HG03103 (cell line): ENCODE results near the gene HDAC9.

Source experiments
- ATAC-seq: cut with Tn5 transposase; IDR thresholded peaks from one replicate; pipeline ENCODE4 v1.9.1; 2021; ENCODE audit warnings: low read depth; ENCODE audit not compliant: unreplicated experiment

The HDAC9 gene

GRCh38 chr7:18521236-18521589, 25.7 kb downstream of the HDAC9 start:
- no peak for ATAC-seq

GRCh38 chr7:18521945-18522566, 26.5 kb downstream of the HDAC9 start:
- ATAC-seq: peak; percentile 53

GRCh38 chr7:18524248-18524647, 28.7 kb downstream of the HDAC9 start:
- no peak for ATAC-seq

- ATAC-seq: no peak
Observed at GRCh38 chr7:18526368-18526878, 30.9 kb downstream of the HDAC9 start.

- ATAC-seq: no peak
Observed at GRCh38 chr7:18529239-18529638, 33.7 kb downstream of the HDAC9 start.

GRCh38 chr7:18530224-18531179, 35.0 kb downstream of the HDAC9 start:
- ATAC-seq: peak; percentile 59

GRCh38 chr7:18531539-18531938, 36.0 kb downstream of the HDAC9 start:
- ATAC-seq: no peak

GRCh38 chr7:18532813-18533212, 37.3 kb downstream of the HDAC9 start:
- no peak for ATAC-seq

- no peak for ATAC-seq
Observed at GRCh38 chr7:18534481-18534880, 38.9 kb downstream of the HDAC9 start.

GRCh38 chr7:18535810-18536415, 40.4 kb downstream of the HDAC9 start:
- ATAC-seq: no peak

GRCh38 chr7:18536486-18536885, 40.9 kb downstream of the HDAC9 start:
- ATAC-seq: no peak

- no peak for ATAC-seq
Observed at GRCh38 chr7:18538554-18539250, 43.2 kb downstream of the HDAC9 start.

GRCh38 chr7:18540396-18540795, 44.8 kb downstream of the HDAC9 start:
- ATAC-seq: no peak

- ATAC-seq: no peak
Observed at GRCh38 chr7:18541181-18541870, 45.8 kb downstream of the HDAC9 start.

- ATAC-seq: no peak
Observed at GRCh38 chr7:18541871-18542212, 46.3 kb downstream of the HDAC9 start.

- no peak for ATAC-seq
Observed at GRCh38 chr7:18546576-18546975, 51.0 kb downstream of the HDAC9 start.

- ATAC-seq: no peak
Observed at GRCh38 chr7:18547509-18548187, 52.1 kb downstream of the HDAC9 start.

- ATAC-seq: no peak
Observed at GRCh38 chr7:18548534-18548933, 53.0 kb downstream of the HDAC9 start.

- ATAC-seq: no peak
Observed at GRCh38 chr7:18550574-18550973, 55.0 kb downstream of the HDAC9 start.
